A673 (cell line): ENCODE results near the gene GJC2.

Experiments
- CTCF ChIP-seq: fragments of 300-800, 200-600 bp; sonication (generic); conservative IDR thresholded peaks from 2 replicates; pipeline ENCODE4 v1.5.1; 2017; ENCODE audit warnings: low read depth, mild to moderate bottlenecking, antibody characterized with exemption, low read length, moderate library complexity, mixed read lengths
- EZH2 ChIP-seq: fragments of 200-600 bp; sonication (generic); IDR thresholded peaks from 2 replicates; pipeline ENCODE4 v1.6.1; 2017; ENCODE audit warnings: borderline replicate concordance, low read depth, mild to moderate bottlenecking, mixed read lengths, antibody characterized with exemption, low read length; ENCODE audit not compliant: poor library complexity, severe bottlenecking

- TF ChIP-seq CTCF: no peak
- no peak for TF ChIP-seq EZH2
Observed at GRCh38 chr1:228177183-228177475, 27.4 kb downstream of the GJC2 start.
